Ascending aorta (tissue), 2 donors: Measurements from ENCODE around the gene FYN. TPM values are rescaled to one million over a fixed set of nuclear protein-coding genes. Genes with fewer than 3 reads are reported as not detected.

ENCODE experiments used
- DNase-seq, 2 donors: peaks; one replicate each; pipeline ENCODE4 v3.0.0-alpha.2; 2019; ENCODE audit warnings: low spot score in 2 of 2
- H3K27ac ChIP-seq, 2 donors: fragments of 200-600 bp; sonication (generic); one replicate each; pipeline ENCODE4 v1.5.1; 2016 to 2017; ENCODE audit warnings: mild to moderate bottlenecking in 1 of 2
- H3K27me3 ChIP-seq: fragments of 200-600 bp; sonication (generic); one replicate; pipeline ENCODE4 v1.5.1; 2017
- H3K36me3 ChIP-seq, 2 donors: fragments of 200-600 bp; sonication (generic); one replicate each; pipeline ENCODE4 v1.5.1; 2016
- H3K4me1 ChIP-seq, 2 donors: fragments of 200-600 bp; sonication (generic); one replicate each; pipeline ENCODE4 v1.5.1; 2016 to 2017; ENCODE audit warnings: mild to moderate bottlenecking in 1 of 2
- H3K4me3 ChIP-seq, 2 donors: fragments of 200-600 bp; sonication (generic); one replicate each; pipeline ENCODE4 v1.5.1; 2016 to 2017; ENCODE audit warnings: mild to moderate bottlenecking in 1 of 2
- H3K9me3 ChIP-seq, 2 donors: fragments of 200-600 bp; sonication (generic); one replicate each; pipeline ENCODE4 v1.5.1; 2016
- intact Hi-C: fragments of 100-400 bp; cut with DNase I; formaldehyde crosslinking; loops from one replicate; pipeline ENCODE4 v1.15.1; 2023
- total RNA-seq: library from RNA; depleted of rRNA; stranded (reverse); fragments of >200 nt; gene quantifications from one replicate; pipeline ENCODE4 v1.1.0, GENCODE V29; 2016
- TF ChIP-seq, protein P1 (sequence below), 3 experiments: fragments of 200-600 bp in 2 of 3; fragments of 450-650 bp in 1 of 3; sonication (generic) in 2 of 3; IDR thresholded peaks; one replicate each; pipeline ENCODE4 v1.5.1; 2016 to 2019; ENCODE audit warnings: antibody characterized with exemption in 3 of 3, mild to moderate bottlenecking in 1 of 3, moderate library complexity in 1 of 3

FYN gene
- total RNA-seq, 1 donor from 2014 or later = 141 TPM

- H3K27me3 ChIP-seq = no peaks in the 10 kb centered on the region
- no peaks in the 10 kb centered on the region for H3K9me3 ChIP-seq
- H3K27ac ChIP-seq = no peak overlapping the region
- no peak overlapping the region for H3K4me3 ChIP-seq
- DNase-seq = no peak
- TF ChIP-seq, protein P1, sequence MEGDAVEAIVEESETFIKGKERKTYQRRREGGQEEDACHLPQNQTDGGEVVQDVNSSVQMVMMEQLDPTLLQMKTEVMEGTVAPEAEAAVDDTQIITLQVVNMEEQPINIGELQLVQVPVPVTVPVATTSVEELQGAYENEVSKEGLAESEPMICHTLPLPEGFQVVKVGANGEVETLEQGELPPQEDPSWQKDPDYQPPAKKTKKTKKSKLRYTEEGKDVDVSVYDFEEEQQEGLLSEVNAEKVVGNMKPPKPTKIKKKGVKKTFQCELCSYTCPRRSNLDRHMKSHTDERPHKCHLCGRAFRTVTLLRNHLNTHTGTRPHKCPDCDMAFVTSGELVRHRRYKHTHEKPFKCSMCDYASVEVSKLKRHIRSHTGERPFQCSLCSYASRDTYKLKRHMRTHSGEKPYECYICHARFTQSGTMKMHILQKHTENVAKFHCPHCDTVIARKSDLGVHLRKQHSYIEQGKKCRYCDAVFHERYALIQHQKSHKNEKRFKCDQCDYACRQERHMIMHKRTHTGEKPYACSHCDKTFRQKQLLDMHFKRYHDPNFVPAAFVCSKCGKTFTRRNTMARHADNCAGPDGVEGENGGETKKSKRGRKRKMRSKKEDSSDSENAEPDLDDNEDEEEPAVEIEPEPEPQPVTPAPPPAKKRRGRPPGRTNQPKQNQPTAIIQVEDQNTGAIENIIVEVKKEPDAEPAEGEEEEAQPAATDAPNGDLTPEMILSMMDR (IDR thresholded peaks at IDR 0.05) = no peak
- intact Hi-C loops = no loop called here
- H3K36me3 ChIP-seq = no peaks in the 10 kb centered on the region
- H3K4me1 ChIP-seq = no peaks in the 10 kb centered on the region
These were observed 257.2 kb downstream of the FYN start for GRCh38 chr6:111615916-111616612.

GRCh38 chr6:111614833-111615582 is 258.2 kb downstream of the FYN start:
- TF ChIP-seq, protein P1 (IDR thresholded peaks at IDR 0.05) = no peak
- Histone ChIP-seq H3K4me1 (no peaks in the 10 kb centered on the region), H3K27me3 (no peaks in the 10 kb centered on the region), H3K9me3 (no peaks in the 10 kb centered on the region), H3K27ac (no peak overlapping the region), H3K4me3 (no peak overlapping the region), H3K36me3 (no peaks in the 10 kb centered on the region)
- no peak for DNase-seq
- intact Hi-C loops = no loop called here

DNA sequence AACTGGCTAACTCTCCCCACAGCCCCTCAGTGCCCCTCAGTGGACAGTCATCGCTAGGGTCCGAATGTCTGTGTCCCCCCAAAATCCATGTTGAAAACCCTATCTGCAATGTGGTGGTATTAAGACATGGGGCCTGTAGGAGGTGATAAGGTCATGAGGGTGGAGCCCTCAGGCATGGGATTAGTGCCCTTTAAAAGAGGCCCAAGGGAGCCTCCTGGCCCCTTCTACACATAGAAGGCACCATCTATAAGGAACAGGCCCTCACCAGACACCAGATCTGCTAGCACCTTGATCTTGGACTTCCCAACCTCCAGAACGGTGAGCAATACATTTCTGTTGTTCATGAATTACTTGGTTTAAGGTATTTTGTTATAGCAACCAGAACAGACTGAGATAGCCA is 260.9 kb downstream of the FYN start:
- intact Hi-C loops = no loop called here
- Histone ChIP-seq H3K27me3 (no peaks in the 10 kb centered on the region), H3K27ac (no peak overlapping the region), H3K4me3 (no peak overlapping the region), H3K9me3 (no peaks in the 10 kb centered on the region), H3K36me3 (no peaks in the 10 kb centered on the region), H3K4me1 (no peaks in the 10 kb centered on the region)
- TF ChIP-seq, protein P1 (IDR thresholded peaks at IDR 0.05) = no peak
- no peak for DNase-seq

GRCh38 chr6:111610548-111611172 is 262.6 kb downstream of the FYN start:
- Histone ChIP-seq H3K27ac (no peak overlapping the region), H3K4me3 (no peak overlapping the region)
- TF ChIP-seq, protein P1 (IDR thresholded peaks at IDR 0.05) = no peak

More at GRCh38 chr6:111610548-111611172, 262.6 kb downstream of the FYN start:
- no peaks in the 10 kb centered on the region for H3K9me3 ChIP-seq
- no peaks in the 10 kb centered on the region for H3K36me3 ChIP-seq
- no peak for DNase-seq
- H3K27me3 ChIP-seq = no peaks in the 10 kb centered on the region
- no peaks in the 10 kb centered on the region for H3K4me1 ChIP-seq
- intact Hi-C loops = no loop called here

Other genes with a start within 250 kb of the FYN start
- not detected for gene CCN6, start 180.7 kb upstream of the FYN start, total RNA-seq
- 6.0 TPM for gene TUBE1, start 214.0 kb upstream of the FYN start, total RNA-seq
- gene FAM229B, start 214.1 kb upstream of the FYN start, total RNA-seq = 5.5 TPM